PFSK-1 (cell line): Measurements from ENCODE around the gene MAD1L1.

ENCODE experiments used
- POLR2AphosphoS5 ChIP-seq: IDR thresholded peaks from 2 replicates; pipeline ENCODE4 v1.6.1; 2012; ENCODE audit warnings: low read depth, mild to moderate bottlenecking, control low read depth, low read length, moderate library complexity
- REST ChIP-seq, 2 experiments: IDR thresholded peaks; 2 replicates each; pipeline versions ENCODE4 v1.6.1 to v1.8.0; 2011 to 2012; ENCODE audit warnings: low read depth in 2 of 2, low read length in 2 of 2, control low read depth in 1 of 2, inconsistent platforms in 1 of 2, mild to moderate bottlenecking in 1 of 2, moderate library complexity in 1 of 2; ENCODE audit not compliant: insufficient read depth in 1 of 2
- SIN3A ChIP-seq: IDR thresholded peaks from 2 replicates; pipeline ENCODE4 v1.6.1; 2012; ENCODE audit warnings: mild to moderate bottlenecking, low read length, moderate library complexity, borderline replicate concordance; ENCODE audit not compliant: insufficient read depth
- TAF1 ChIP-seq: IDR thresholded peaks from 2 replicates; pipeline ENCODE4 v1.6.1; 2012; ENCODE audit warnings: low read length, control low read depth, borderline replicate concordance; ENCODE audit not compliant: insufficient read depth

GRCh38 chr7:1809601-1810258, 423.0 kb downstream of the MAD1L1 start:
- TF ChIP-seq POLR2AphosphoS5 (no peak), REST (IDR thresholded peaks at IDR 0.05; ENCODE audit: insufficient read depth in 1 of 2, low read depth in 2 of 2, low read length in 2 of 2) (no peak), TAF1 (no peak), SIN3A (no peak)
